ENCODE results near the gene CT47B1. TPM values are rescaled to one million over a fixed set of nuclear protein-coding genes. Genes with fewer than 3 reads are reported as not detected.

Gene CT47B1
- total RNA-seq, 1 experiment from 2014 or later: not detected

DNA sequence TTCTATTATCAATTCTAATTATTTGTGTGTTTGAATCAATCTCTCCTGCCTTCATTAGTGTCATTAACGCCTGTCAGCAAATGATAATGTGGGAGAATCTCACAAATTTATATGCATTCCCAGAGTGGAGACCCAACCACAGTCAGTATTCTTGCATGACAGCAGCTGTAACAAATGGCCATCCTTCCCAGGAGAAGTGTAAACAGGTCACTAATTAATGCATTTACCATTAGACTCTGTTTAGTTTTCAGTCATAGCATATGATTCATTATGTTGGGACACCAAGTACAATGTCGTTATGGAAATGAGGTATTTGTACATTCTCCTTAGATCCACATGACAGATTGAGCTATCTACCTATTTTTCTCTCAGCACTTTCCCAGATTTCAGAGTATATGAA lies 50.5 kb downstream of the CT47B1 start:
- ChIA-PET CTCF (no interaction called here), POLR2A (no interaction called here), RAD21 (ENCODE audit: low non-redundant PET in 1 of 2, low total read pairs in 2 of 2, uncharacterized antibody in 2 of 2, unreplicated experiment in 2 of 2) (no interaction called here)
- Histone ChIP-seq H3K36me3 (ENCODE audit: control insufficient read depth in 1 of 2, insufficient read depth in 2 of 2, low read length in 2 of 2) (no peaks in the 10 kb centered on the region), H3K9ac (ENCODE audit: low read length) (no peak overlapping the region), H3K9me3 (ENCODE audit: control insufficient read depth in 1 of 2, insufficient read depth in 1 of 2, low read depth in 1 of 2, low read length in 2 of 2) (no peaks in the 10 kb centered on the region), H3K79me2 (ENCODE audit: insufficient read depth, low read length) (no peaks in the 10 kb centered on the region), H4K20me1 (ENCODE audit: insufficient read depth) (no peaks in the 10 kb centered on the region), H2AFZ (ENCODE audit: low read depth, low read length, poor library complexity, severe bottlenecking) (no peak overlapping the region), H3K4me1 (ENCODE audit: control insufficient read depth in 1 of 2, insufficient read depth in 2 of 2, low read length in 2 of 2) (no peaks in the 10 kb centered on the region), H3K27ac (ENCODE audit: low read depth, low read length) (no peak overlapping the region), H3K4me3 (replicated peaks in 1 of 2; ENCODE audit: low read depth in 1 of 2, low read length in 2 of 2) (no peak overlapping the region), H3K4me2 (ENCODE audit: low read length) (no peak overlapping the region), H3K27me3 (ENCODE audit: insufficient read depth, low read length) (no peaks in the 10 kb centered on the region), H3K9me2 (ENCODE audit: insufficient read depth) (no peaks in the 10 kb centered on the region)
- DNase-seq (ENCODE audit: low read depth, low spot score) (no peak), ATAC-seq (no peak)
- no peak for TF ChIP-seq SIN3A (IDR thresholded peaks at IDR 0.05; ENCODE audit: low read depth)
- TF ChIP-seq JUND (IDR thresholded peaks at IDR 0.05): no peak
- no peak for TF ChIP-seq CBX3 (IDR thresholded peaks at IDR 0.05; ENCODE audit: low read depth)
- no peak for TF ChIP-seq FOSL1 (IDR thresholded peaks at IDR 0.05; ENCODE audit: low read depth)
- TF ChIP-seq YY1 (IDR thresholded peaks at IDR 0.05; ENCODE audit: extremely low read depth, insufficient replicate concordance, low read depth, low read length): no peak
- no peak for TF ChIP-seq EZH2 (IDR thresholded peaks at IDR 0.05)
- intact Hi-C loops (cut with micrococcal nuclease): no loop called here
- no TSS peak for BruUV-seq (replicated peaks)

DNA sequence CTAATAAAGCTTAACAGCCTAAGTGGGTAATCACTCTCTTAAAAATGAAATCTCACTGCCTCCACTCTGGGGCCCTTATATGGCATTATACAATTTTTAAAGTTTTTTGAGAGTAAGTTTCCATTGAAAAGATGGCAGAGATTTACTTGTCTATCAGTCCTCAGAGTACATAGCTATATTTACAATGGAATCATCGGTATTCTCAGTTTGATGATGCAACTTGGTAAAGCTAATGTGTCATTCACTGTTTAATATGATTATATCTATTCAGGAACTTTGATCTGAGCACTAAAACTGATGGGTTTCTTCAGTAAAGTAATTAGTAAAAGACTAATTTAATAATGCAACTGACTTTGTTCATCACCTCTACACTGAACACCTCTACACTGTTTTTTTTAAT lies 51.6 kb downstream of the CT47B1 start:
- H3K27ac ChIP-seq (ENCODE audit: low read depth, low read length): no peak overlapping the region
- H3K9me2 ChIP-seq (ENCODE audit: insufficient read depth): no peaks in the 10 kb centered on the region
- no peak overlapping the region for H3K4me2 ChIP-seq (ENCODE audit: low read length)
- no peak overlapping the region for H2AFZ ChIP-seq (ENCODE audit: low read depth, low read length, poor library complexity, severe bottlenecking)
- POLR2A ChIA-PET: no interaction called here
- BruUV-seq (replicated peaks): no TSS peak
- H3K9ac ChIP-seq (ENCODE audit: low read length): no peak overlapping the region
- H3K4me3 ChIP-seq (replicated peaks in 1 of 2; ENCODE audit: low read depth in 1 of 2, low read length in 2 of 2): no peak overlapping the region
- ATAC-seq (no peak), DNase-seq (ENCODE audit: low read depth, low spot score) (no peak)
- H4K20me1 ChIP-seq (ENCODE audit: insufficient read depth): no peaks in the 10 kb centered on the region
- H3K4me1 ChIP-seq (ENCODE audit: control insufficient read depth in 1 of 2, insufficient read depth in 2 of 2, low read length in 2 of 2): no peaks in the 10 kb centered on the region
- intact Hi-C loops (cut with micrococcal nuclease): no loop called here
- CTCF ChIA-PET: no interaction called here
- H3K79me2 ChIP-seq (ENCODE audit: insufficient read depth, low read length): no peaks in the 10 kb centered on the region
- H3K27me3 ChIP-seq (ENCODE audit: insufficient read depth, low read length): no peaks in the 10 kb centered on the region
- H3K36me3 ChIP-seq (ENCODE audit: control insufficient read depth in 1 of 2, insufficient read depth in 2 of 2, low read length in 2 of 2): no peaks in the 10 kb centered on the region
- RAD21 ChIA-PET (ENCODE audit: low non-redundant PET in 1 of 2, low total read pairs in 2 of 2, uncharacterized antibody in 2 of 2, unreplicated experiment in 2 of 2): no interaction called here
- TF ChIP-seq, protein P1, sequence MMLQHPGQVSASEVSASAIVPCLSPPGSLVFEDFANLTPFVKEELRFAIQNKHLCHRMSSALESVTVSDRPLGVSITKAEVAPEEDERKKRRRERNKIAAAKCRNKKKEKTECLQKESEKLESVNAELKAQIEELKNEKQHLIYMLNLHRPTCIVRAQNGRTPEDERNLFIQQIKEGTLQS (IDR thresholded peaks at IDR 0.05): no peak
- TF ChIP-seq RAD21 (IDR thresholded peaks at IDR 0.05; ENCODE audit: low read depth): no peak
- no peak for TF ChIP-seq EGR1 (IDR thresholded peaks at IDR 0.05; ENCODE audit: low read depth)
- TF ChIP-seq SIN3A (IDR thresholded peaks at IDR 0.05; ENCODE audit: low read depth): no peak
- no peak for TF ChIP-seq FOSL1 (IDR thresholded peaks at IDR 0.05; ENCODE audit: low read depth)
- TF ChIP-seq, protein P2, sequence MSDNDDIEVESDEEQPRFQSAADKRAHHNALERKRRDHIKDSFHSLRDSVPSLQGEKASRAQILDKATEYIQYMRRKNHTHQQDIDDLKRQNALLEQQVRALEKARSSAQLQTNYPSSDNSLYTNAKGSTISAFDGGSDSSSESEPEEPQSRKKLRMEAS (IDR thresholded peaks at IDR 0.05): no peak
- TF ChIP-seq ZFX (IDR thresholded peaks at IDR 0.05): no peak
- TF ChIP-seq, protein P3, sequence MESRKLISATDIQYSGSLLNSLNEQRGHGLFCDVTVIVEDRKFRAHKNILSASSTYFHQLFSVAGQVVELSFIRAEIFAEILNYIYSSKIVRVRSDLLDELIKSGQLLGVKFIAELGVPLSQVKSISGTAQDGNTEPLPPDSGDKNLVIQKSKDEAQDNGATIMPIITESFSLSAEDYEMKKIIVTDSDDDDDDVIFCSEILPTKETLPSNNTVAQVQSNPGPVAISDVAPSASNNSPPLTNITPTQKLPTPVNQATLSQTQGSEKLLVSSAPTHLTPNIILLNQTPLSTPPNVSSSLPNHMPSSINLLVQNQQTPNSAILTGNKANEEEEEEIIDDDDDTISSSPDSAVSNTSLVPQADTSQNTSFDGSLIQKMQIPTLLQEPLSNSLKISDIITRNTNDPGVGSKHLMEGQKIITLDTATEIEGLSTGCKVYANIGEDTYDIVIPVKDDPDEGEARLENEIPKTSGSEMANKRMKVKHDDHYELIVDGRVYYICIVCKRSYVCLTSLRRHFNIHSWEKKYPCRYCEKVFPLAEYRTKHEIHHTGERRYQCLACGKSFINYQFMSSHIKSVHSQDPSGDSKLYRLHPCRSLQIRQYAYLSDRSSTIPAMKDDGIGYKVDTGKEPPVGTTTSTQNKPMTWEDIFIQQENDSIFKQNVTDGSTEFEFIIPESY (IDR thresholded peaks at IDR 0.05; ENCODE audit: extremely low read depth, insufficient replicate concordance, low read length): no peak
- no peak for TF ChIP-seq CBX3 (IDR thresholded peaks at IDR 0.05; ENCODE audit: low read depth)
- no peak for TF ChIP-seq YY1 (IDR thresholded peaks at IDR 0.05; ENCODE audit: extremely low read depth, insufficient replicate concordance, low read depth, low read length)
- no peak for TF ChIP-seq CEBPB (IDR thresholded peaks at IDR 0.05; ENCODE audit: low read depth)
- TF ChIP-seq SP1 (IDR thresholded peaks at IDR 0.05; ENCODE audit: low read depth): no peak
- TF ChIP-seq TCF7L2 (IDR thresholded peaks at IDR 0.05; ENCODE audit: borderline replicate concordance, extremely low read depth, insufficient read depth, insufficient read length): no peak
- H3K9me3 ChIP-seq (ENCODE audit: control insufficient read depth in 1 of 2, insufficient read depth in 1 of 2, low read depth in 1 of 2, low read length in 2 of 2): no peaks in the 10 kb centered on the region

All from HCT116 (cell line).